ENCODE data around the gene CFAP410.

CFAP410 gene

GRCh38 chr21:44296916-44297315, 42.3 kb downstream of the CFAP410 start:
- ATAC-seq = no peak
- H3K9me3 Mint-ChIP-seq = no peaks in the 10 kb centered on the region
- H3K36me3 Mint-ChIP-seq = no peaks in the 10 kb centered on the region
- H3K4me1 Mint-ChIP-seq = peaks cover 64% of the 10 kb centered on the region
- H3K27ac Mint-ChIP-seq = no peak overlapping the region
- H3K4me3 Mint-ChIP-seq = no peak overlapping the region
- H3K27me3 Mint-ChIP-seq = no peaks in the 10 kb centered on the region

GRCh38 chr21:44296103-44296519, 43.1 kb downstream of the CFAP410 start:
- Mint-ChIP-seq H3K9me3 (no peaks in the 10 kb centered on the region), H3K27ac (peak overlapping the region; percentile 70), H3K4me3 (no peak overlapping the region), H3K4me1 (peaks cover 63% of the 10 kb centered on the region), H3K27me3 (no peaks in the 10 kb centered on the region), H3K36me3 (no peaks in the 10 kb centered on the region)
- ATAC-seq = no peak

- no peak for ATAC-seq
- Mint-ChIP-seq H3K27me3 (peaks cover 3% of the 10 kb centered on the region), H3K27ac (peak overlapping the region; percentile 70), H3K36me3 (no peaks in the 10 kb centered on the region), H3K9me3 (no peaks in the 10 kb centered on the region), H3K4me1 (peaks cover 62% of the 10 kb centered on the region), H3K4me3 (no peak overlapping the region)
Measured at GRCh38 chr21:44295646-44296045, 43.5 kb downstream of the CFAP410 start.

GRCh38 chr21:44295163-44295573, 44.0 kb downstream of the CFAP410 start:
- Mint-ChIP-seq H3K9me3 (no peaks in the 10 kb centered on the region), H3K4me1 (peaks cover 62% of the 10 kb centered on the region), H3K27ac (peak overlapping the region; percentile 70), H3K27me3 (peaks cover 8% of the 10 kb centered on the region), H3K4me3 (no peak overlapping the region), H3K36me3 (no peaks in the 10 kb centered on the region)
- ATAC-seq = no peak

- no peaks in the 10 kb centered on the region for H3K9me3 Mint-ChIP-seq
Measured at GRCh38 chr21:44294391-44295162, 44.6 kb downstream of the CFAP410 start.

GRCh38 chr21:44293551-44294231, 45.5 kb downstream of the CFAP410 start:
- Mint-ChIP-seq H3K9me3 (no peaks in the 10 kb centered on the region), H3K4me1 (peaks cover 54% of the 10 kb centered on the region), H3K4me3 (no peak overlapping the region), H3K27me3 (peaks cover 17% of the 10 kb centered on the region), H3K36me3 (no peaks in the 10 kb centered on the region), H3K27ac (no peak overlapping the region)
- peak; percentile 42 for ATAC-seq

More at GRCh38 chr21:44294391-44295162, 44.6 kb downstream of the CFAP410 start:
- peaks cover 13% of the 10 kb centered on the region for H3K27me3 Mint-ChIP-seq
- no peak for ATAC-seq
- no peak overlapping the region for H3K4me3 Mint-ChIP-seq
- H3K27ac Mint-ChIP-seq = peak overlapping the region; percentile 70
- H3K36me3 Mint-ChIP-seq = no peaks in the 10 kb centered on the region
- H3K4me1 Mint-ChIP-seq = peaks cover 62% of the 10 kb centered on the region

- H3K27ac Mint-ChIP-seq = no peak overlapping the region
- peaks cover 47% of the 10 kb centered on the region for H3K4me1 Mint-ChIP-seq
- H3K36me3 Mint-ChIP-seq = no peaks in the 10 kb centered on the region
- peaks cover 26% of the 10 kb centered on the region for H3K27me3 Mint-ChIP-seq
- no peak for ATAC-seq
- no peak overlapping the region for H3K4me3 Mint-ChIP-seq
- H3K9me3 Mint-ChIP-seq = no peaks in the 10 kb centered on the region
Measured at GRCh38 chr21:44292812-44293195, 46.4 kb downstream of the CFAP410 start.

GRCh38 chr21:44291936-44292811, 47.0 kb downstream of the CFAP410 start:
- no peaks in the 10 kb centered on the region for H3K36me3 Mint-ChIP-seq
- peaks cover 31% of the 10 kb centered on the region for H3K27me3 Mint-ChIP-seq
- ATAC-seq = no peak
- peaks cover 46% of the 10 kb centered on the region for H3K4me1 Mint-ChIP-seq
- no peak overlapping the region for H3K4me3 Mint-ChIP-seq
- no peaks in the 10 kb centered on the region for H3K9me3 Mint-ChIP-seq
- no peak overlapping the region for H3K27ac Mint-ChIP-seq

- no peak for ATAC-seq
- peaks cover 31% of the 10 kb centered on the region for H3K27me3 Mint-ChIP-seq
- H3K4me3 Mint-ChIP-seq = no peak overlapping the region
- H3K4me1 Mint-ChIP-seq = peaks cover 45% of the 10 kb centered on the region
- H3K27ac Mint-ChIP-seq = no peak overlapping the region
- no peaks in the 10 kb centered on the region for H3K36me3 Mint-ChIP-seq
- no peaks in the 10 kb centered on the region for H3K9me3 Mint-ChIP-seq
Measured at GRCh38 chr21:44291078-44291935, 47.9 kb downstream of the CFAP410 start.

- Mint-ChIP-seq H3K36me3 (no peaks in the 10 kb centered on the region), H3K4me1 (peaks cover 37% of the 10 kb centered on the region), H3K27me3 (peaks cover 31% of the 10 kb centered on the region), H3K9me3 (no peaks in the 10 kb centered on the region), H3K4me3 (no peak overlapping the region), H3K27ac (no peak overlapping the region)
- ATAC-seq = no peak
Measured at GRCh38 chr21:44290327-44291077, 48.7 kb downstream of the CFAP410 start.

- no peak for ATAC-seq
- H3K36me3 Mint-ChIP-seq = no peaks in the 10 kb centered on the region
- no peak overlapping the region for H3K27ac Mint-ChIP-seq
- peaks cover 27% of the 10 kb centered on the region for H3K4me1 Mint-ChIP-seq
- H3K9me3 Mint-ChIP-seq = no peaks in the 10 kb centered on the region
- no peak overlapping the region for H3K4me3 Mint-ChIP-seq
- peaks cover 31% of the 10 kb centered on the region for H3K27me3 Mint-ChIP-seq
Measured at GRCh38 chr21:44289381-44290010, 49.7 kb downstream of the CFAP410 start.

- Mint-ChIP-seq H3K27me3 (peaks cover 31% of the 10 kb centered on the region), H3K4me3 (no peak overlapping the region), H3K9me3 (no peaks in the 10 kb centered on the region), H3K4me1 (peaks cover 31% of the 10 kb centered on the region), H3K36me3 (no peaks in the 10 kb centered on the region), H3K27ac (no peak overlapping the region)
- no peak for ATAC-seq
Measured at GRCh38 chr21:44288251-44289110, 50.7 kb downstream of the CFAP410 start.

All from stimulated activated memory B cell treated with anti-CD40 and anti-IgM and Interleukin-4, amounts not matched to agents 10 μg/mL and 1 μg/mL and 100 μg/mL, for 72 hours (primary cell).